C4-2B (cell line): ENCODE data around the gene OR52E1.

Source experiments
- H3K27ac ChIP-seq: fragments of 450-650 bp; 2 replicates; pipeline ENCODE4 v1.5.1; 2017
- CTCF ChIP-seq: fragments of 450-650 bp; conservative IDR thresholded peaks from 2 replicates; pipeline ENCODE4 v1.5.1; 2017; ENCODE audit warnings: mild to moderate bottlenecking
- ZFX ChIP-seq: fragments of 450-650 bp; IDR thresholded peaks from 2 replicates; pipeline ENCODE4 v1.6.1; 2017

Gene OR52E1

GRCh38 chr11:5107285-5107684 is 37.9 kb downstream of the OR52E1 start:
- H3K27ac ChIP-seq: no peak overlapping the region
- no peak for TF ChIP-seq CTCF
- no peak for TF ChIP-seq ZFX

- no peak for TF ChIP-seq CTCF
- TF ChIP-seq ZFX: no peak
These were observed 46.0 kb downstream of the OR52E1 start for GRCh38 chr11:5115339-5115738.

GRCh38 chr11:5117588-5117987 is 48.2 kb downstream of the OR52E1 start:
- TF ChIP-seq CTCF (no peak), ZFX (no peak)
- no peak overlapping the region for H3K27ac ChIP-seq

More at GRCh38 chr11:5115339-5115738, 46.0 kb downstream of the OR52E1 start:
- H3K27ac ChIP-seq: no peak overlapping the region

- H3K27ac ChIP-seq: no peak overlapping the region
- no peak for TF ChIP-seq CTCF
- TF ChIP-seq ZFX: no peak
These were observed 49.5 kb downstream of the OR52E1 start for GRCh38 chr11:5118893-5119292.
